CD1c-positive myeloid dendritic cell (primary cell): ENCODE measurements around the gene ZFPL1.
"Not testable (repeated sequence)": the region's sequence is repeated elsewhere in the genome, so short reads cannot be mapped to it uniquely, and the experiment has no call there.

Source experiments
- DNase-seq: peaks from one replicate; pipeline ENCODE4 v3.0.0-alpha.2; 2016; ENCODE audit errors: extremely low spot score

The ZFPL1 gene

GRCh38 chr11:65114538-65115171 is 30.6 kb downstream of the ZFPL1 start:
- DNase-seq = no peak

- no peak for DNase-seq
Measured at GRCh38 chr11:65115361-65116082, 31.5 kb downstream of the ZFPL1 start.

- DNase-seq = peak; percentile 78
Measured at GRCh38 chr11:65116370-65117205, 32.6 kb downstream of the ZFPL1 start.

- DNase-seq = peak; percentile 100
Measured at GRCh38 chr11:65117206-65118096, 33.4 kb downstream of the ZFPL1 start, which contains the start of gene ZNHIT2. Gene ZNHIT2 (minus strand): TSS chr11:65117701. CDS start chr11:65117653, 48 bp downstream.

GRCh38 chr11:65118097-65118837 is 34.2 kb downstream of the ZFPL1 start:
- no peak for DNase-seq

GRCh38 chr11:65118891-65119669 is 35.1 kb downstream of the ZFPL1 start:
- not testable (repeated sequence) for DNase-seq

- DNase-seq = no peak
Measured at GRCh38 chr11:65119670-65119995, 35.6 kb downstream of the ZFPL1 start.

GRCh38 chr11:65120831-65121230 is 36.8 kb downstream of the ZFPL1 start:
- no peak for DNase-seq

GRCh38 chr11:65121447-65121864 is 37.4 kb downstream of the ZFPL1 start:
- DNase-seq = no peak

GRCh38 chr11:65121865-65122696 is 38.1 kb downstream of the ZFPL1 start, which contains the start of the genes FAU and MRPL49:
Gene FAU (minus strand): TSS chr11:65122134. CDS start chr11:65121813, 321 bp downstream.
Gene MRPL49 (plus strand): TSS chr11:65122321. CDS start chr11:65122347, 26 bp downstream.
- peak; percentile 99 for DNase-seq

GRCh38 chr11:65124480-65125196 is 40.6 kb downstream of the ZFPL1 start:
- DNase-seq = no peak

- no peak for DNase-seq
Measured at GRCh38 chr11:65125197-65126056, 41.4 kb downstream of the ZFPL1 start.

- DNase-seq = no peak
Measured at GRCh38 chr11:65126624-65127274, 42.7 kb downstream of the ZFPL1 start.

GRCh38 chr11:65127473-65128181 is 43.6 kb downstream of the ZFPL1 start:
- DNase-seq = no peak

GRCh38 chr11:65128182-65129145 is 44.4 kb downstream of the ZFPL1 start:
- no peak for DNase-seq
